ENCODE measurements around the gene LILRB4.
"Not testable (repeated sequence)": the region's sequence is repeated elsewhere in the genome, so short reads cannot be mapped to it uniquely, and the experiment has no call there.

Gene LILRB4

DNA sequence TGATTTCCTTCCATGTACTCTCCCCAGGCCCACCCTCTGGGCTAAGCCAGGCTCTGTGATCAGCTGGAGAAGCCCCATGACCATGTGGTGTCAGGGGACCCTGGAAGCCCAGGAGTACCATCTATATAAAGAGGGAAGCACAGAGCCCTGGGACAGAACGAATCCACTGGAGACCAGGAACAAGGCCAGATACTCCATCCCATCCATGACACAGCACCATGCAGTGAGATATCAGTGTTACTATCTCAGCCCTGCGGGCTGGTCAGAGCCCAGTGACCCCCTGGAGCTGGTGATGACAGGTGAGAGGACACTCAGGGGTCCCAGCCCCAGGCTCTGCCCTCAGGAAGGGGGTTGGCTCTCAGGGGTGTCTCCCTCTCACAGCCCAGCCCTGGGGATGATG lies 34.0 kb downstream of the LILRB4 start:
- no peak for DNase-seq

DNA sequence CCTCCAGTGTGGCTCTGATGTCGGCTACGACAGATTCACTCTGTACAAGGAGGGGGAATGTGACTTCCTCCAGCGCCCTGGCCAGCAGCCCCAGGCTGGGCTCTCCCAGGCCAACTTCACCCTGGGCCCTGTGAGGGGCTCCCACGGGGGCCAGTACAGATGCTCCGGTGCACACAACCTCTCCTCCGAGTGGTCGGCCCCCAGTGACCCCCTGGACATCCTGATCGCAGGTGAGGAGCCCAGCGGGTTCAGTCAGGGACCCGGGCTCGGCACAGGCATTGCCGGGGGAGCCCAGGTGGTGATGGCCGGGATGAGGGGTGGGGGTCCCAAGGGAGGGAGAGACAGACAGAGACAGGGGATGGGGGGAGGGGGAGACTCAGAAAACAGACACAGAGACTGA lies 34.9 kb downstream of the LILRB4 start:
- not testable (repeated sequence) for DNase-seq

DNA sequence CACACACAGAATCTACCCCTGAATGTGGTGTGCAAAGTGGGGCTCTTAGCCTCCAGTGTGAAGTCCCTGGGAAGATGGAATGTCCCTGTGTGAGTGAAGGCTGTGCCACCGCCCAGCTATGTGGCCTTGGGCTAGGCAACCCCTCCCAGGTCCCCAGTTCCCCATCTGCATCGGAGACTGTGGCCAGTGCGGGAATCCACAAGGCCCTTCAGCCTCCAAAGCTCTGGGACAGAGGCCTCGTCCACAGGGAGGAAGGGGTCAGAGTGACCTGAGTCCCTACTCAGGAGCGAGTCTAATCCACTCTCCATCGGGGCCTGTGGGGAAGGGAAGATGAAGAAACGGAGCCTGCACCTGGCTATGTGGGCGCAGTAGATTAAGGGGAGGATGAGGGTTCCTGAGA lies 42.1 kb downstream of the LILRB4 start:
- DNase-seq = no peak

DNA sequence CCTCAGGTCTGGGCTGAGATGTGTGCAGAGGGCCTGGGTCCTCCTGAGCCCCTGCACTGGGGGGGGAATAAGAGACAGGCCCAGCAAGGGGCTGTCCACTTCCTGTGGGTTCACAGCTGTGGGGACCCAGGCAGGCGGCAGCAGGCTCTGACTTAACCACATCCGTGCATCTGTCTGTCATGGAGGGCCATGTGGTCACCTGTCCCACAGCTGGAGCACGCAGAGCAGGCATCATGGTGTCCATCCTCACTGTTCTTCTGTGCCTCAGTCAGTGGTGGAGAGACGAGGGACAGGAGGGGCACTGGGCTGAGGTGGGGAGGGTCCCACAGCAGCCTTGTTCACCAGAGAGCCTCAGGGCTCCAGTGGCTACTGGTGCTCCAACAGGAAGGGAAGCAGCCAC lies 45.2 kb downstream of the LILRB4 start:
- DNase-seq = peak; percentile 13

DNA sequence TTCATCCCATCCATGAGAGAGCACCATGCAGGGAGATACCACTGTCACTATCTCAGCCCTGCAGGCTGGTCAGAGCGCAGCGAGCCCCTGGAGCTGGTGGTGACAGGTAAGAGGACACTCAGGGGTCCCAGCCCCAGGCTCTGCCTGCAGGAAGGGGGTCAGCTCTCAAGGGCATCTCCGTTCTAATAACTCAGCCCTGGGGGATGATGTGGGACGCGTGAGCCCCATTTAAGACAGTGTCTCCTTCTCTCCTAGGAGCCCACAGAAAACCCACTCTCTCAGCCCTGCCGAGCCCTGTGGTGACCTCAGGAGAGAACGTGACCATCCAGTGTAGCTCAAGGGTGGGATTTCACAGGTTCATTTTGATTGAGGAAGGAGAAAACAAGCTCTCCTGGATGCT lies 46.0 kb downstream of the LILRB4 start:
- DNase-seq = no peak

DNA sequence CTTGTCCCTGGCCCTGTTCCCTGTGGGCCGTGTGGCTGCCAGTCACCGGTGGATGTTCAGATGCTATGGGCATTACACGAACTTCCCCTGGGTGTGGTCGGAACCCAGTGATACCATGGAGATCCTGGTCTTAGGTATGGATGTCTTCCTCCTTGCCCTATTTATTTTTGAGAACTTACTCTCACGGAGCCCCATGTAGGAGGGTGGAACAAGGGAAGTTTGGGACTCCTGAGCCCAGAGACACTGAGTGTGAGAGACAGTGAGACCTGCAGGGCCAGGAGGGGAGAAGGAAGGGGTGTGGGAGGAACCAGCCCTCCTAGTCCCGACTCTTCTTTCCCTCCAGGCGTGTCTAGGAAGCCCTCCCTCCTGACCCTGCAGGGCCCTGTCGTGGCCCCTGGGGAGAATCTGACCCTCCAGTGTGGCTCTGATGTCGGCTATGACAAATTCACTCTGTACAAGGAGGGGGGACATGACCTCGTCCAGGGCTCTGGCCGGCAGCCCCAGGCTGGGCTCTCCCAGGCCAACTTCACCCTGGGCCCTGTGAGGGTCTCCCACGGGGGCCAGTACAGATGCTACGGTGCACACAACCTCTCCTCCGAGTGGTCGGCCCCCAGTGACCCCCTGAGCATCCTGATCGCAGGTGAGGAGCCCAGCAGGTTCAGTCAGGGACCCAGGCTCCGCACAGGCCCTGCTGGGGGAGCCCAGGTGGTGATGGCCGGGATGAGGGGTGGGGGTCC lies 46.6 kb downstream of the LILRB4 start:
- no peak for DNase-seq

DNA sequence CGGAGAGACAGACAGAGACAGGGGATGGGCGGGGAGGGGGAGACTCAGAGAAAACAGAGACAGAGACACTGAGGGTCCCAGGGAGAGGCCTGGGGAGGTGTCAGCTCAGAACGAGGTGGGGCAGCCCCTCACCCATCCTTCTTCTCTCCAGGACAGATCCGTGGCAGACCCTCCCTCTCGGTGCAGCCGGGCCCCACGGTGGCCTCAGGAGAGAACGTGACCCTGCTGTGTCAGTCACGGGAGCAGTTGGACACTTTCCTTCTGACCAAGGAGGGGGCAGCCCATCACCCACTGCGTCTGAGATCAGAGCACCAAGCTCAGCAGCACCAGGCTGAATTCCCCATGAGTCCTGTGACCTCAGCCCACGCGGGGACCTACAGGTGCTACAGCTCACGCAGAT lies 47.2 kb downstream of the LILRB4 start:
- DNase-seq = not testable (repeated sequence)
